IMR-90 (cell line): ENCODE measurements around the gene ROCK1. TPM values are rescaled to one million over a fixed set of nuclear protein-coding genes. Genes with fewer than 3 reads are reported as not detected.

Source experiments
- ATAC-seq: fragments of 200-7000 bp; cut with Tn5 transposase; 2 replicates; pipeline ENCODE4 v1.9.1; 2020; ENCODE audit warnings: low read depth, mild to moderate bottlenecking, moderate library complexity
- BruUV-seq: library from RNA; stranded (reverse); fragments of 400-500 nt; replicated peaks from 2 replicates; lab custom pipeline; 2021; lab: Mats Ljungman, UMichigan
- CTCF ChIA-PET: fragments of 300-600 bp; formaldehyde crosslinking; extraction: SDS; loops from one replicate; lab custom pipeline; 2021; ENCODE audit warnings: antibody characterized with exemption; lab: Yijun Ruan, JAX
- POLR2A ChIA-PET: fragments of 300-600 bp; sonication (Branson Sonifier 250); formaldehyde crosslinking; loops from one replicate; lab custom pipeline; 2022; ENCODE audit warnings: antibody characterized with exemption; ENCODE audit not compliant: unreplicated experiment; lab: Charles Lee
- DNase-seq: peaks from one replicate; pipeline ENCODE4 v3.0.0; 2013
- H2AFZ ChIP-seq: replicated peaks from 2 replicates; pipeline ENCODE3; 2013; ENCODE audit warnings: low read length, mild to moderate bottlenecking; ENCODE audit not compliant: poor library complexity
- H2AK5ac ChIP-seq: 2 replicates; pipeline ENCODE4 v1.6.1; 2013; ENCODE audit warnings: low read depth, low read length, inconsistent platforms
- H2AK9ac ChIP-seq: replicated peaks from 2 replicates; pipeline ENCODE3; 2013; ENCODE audit warnings: mild to moderate bottlenecking, low read depth, low read length, moderate library complexity; ENCODE audit not compliant: poor library complexity
- H2BK120ac ChIP-seq: 2 replicates; pipeline ENCODE4 v1.6.1; 2013; ENCODE audit warnings: low read depth, low read length, inconsistent platforms
- H2BK15ac ChIP-seq: 3 replicates; pipeline ENCODE4 v1.6.1; 2013; ENCODE audit warnings: low read depth, low read length, inconsistent platforms
- H2BK20ac ChIP-seq: 2 replicates; pipeline ENCODE4 v1.6.1; 2013; ENCODE audit warnings: low read depth, mild to moderate bottlenecking, inconsistent platforms, low read length, moderate library complexity
- H2BK5ac ChIP-seq: 2 replicates; pipeline ENCODE4 v1.6.1; 2013; ENCODE audit warnings: mild to moderate bottlenecking, low read depth, low read length, inconsistent platforms; ENCODE audit not compliant: poor library complexity, severe bottlenecking
- H3K14ac ChIP-seq: replicated peaks from 2 replicates; pipeline ENCODE4 v1.6.1; 2013; ENCODE audit warnings: low read depth, low read length, inconsistent platforms
- H3K18ac ChIP-seq: 2 replicates; pipeline ENCODE4 v1.6.1; 2013; ENCODE audit warnings: low read depth, low read length, control low read depth
- H3K23ac ChIP-seq: 2 replicates; pipeline ENCODE4 v1.6.1; 2013; ENCODE audit warnings: low read depth, low read length, inconsistent platforms
- H3K27ac ChIP-seq: 2 replicates; pipeline ENCODE4 v1.5.1; 2013; ENCODE audit warnings: mild to moderate bottlenecking, control low read depth, low read length; ENCODE audit not compliant: insufficient read depth
- H3K27me3 ChIP-seq: 2 replicates; pipeline ENCODE4 v1.6.1; 2013; ENCODE audit warnings: low read length; ENCODE audit not compliant: control insufficient read depth, insufficient read depth
- H3K36me3 ChIP-seq: 2 replicates; pipeline ENCODE4 v1.6.1; 2013; ENCODE audit warnings: low read length, mixed read lengths; ENCODE audit not compliant: control insufficient read depth, insufficient read depth
- H3K4ac ChIP-seq: 2 replicates; pipeline ENCODE4 v1.6.1; 2013; ENCODE audit warnings: low read depth, low read length, inconsistent platforms
- H3K4me1 ChIP-seq: 2 replicates; pipeline ENCODE4 v1.6.1; 2013; ENCODE audit warnings: low read length, mixed read lengths; ENCODE audit not compliant: control insufficient read depth, insufficient read depth
- H3K4me2 ChIP-seq: 2 replicates; pipeline ENCODE4 v1.6.1; 2013; ENCODE audit warnings: low read depth, mild to moderate bottlenecking, control low read depth, low read length, moderate library complexity
- H3K4me3 ChIP-seq: 2 replicates; pipeline ENCODE4 v1.5.1; 2013; ENCODE audit warnings: low read depth, mild to moderate bottlenecking, control low read depth, low read length, moderate library complexity; ENCODE audit not compliant: insufficient read depth
- H3K56ac ChIP-seq: 2 replicates; pipeline ENCODE4 v1.6.1; 2013; ENCODE audit warnings: low read length, inconsistent platforms; ENCODE audit not compliant: insufficient read depth; ENCODE audit errors: extremely low read depth
- H3K79me1 ChIP-seq, 2 experiments: 2 replicates each; pipeline ENCODE4 v1.6.1; 2013; ENCODE audit warnings: low read length in 2 of 2, inconsistent platforms in 1 of 2, low read depth in 1 of 2
- H3K9ac ChIP-seq: 2 replicates; pipeline ENCODE4 v1.6.1; 2013; ENCODE audit warnings: low read depth, low read length, control low read depth
- H3K9me1 ChIP-seq: 2 replicates; pipeline ENCODE4 v1.6.1; 2013; ENCODE audit warnings: low read length, inconsistent platforms; ENCODE audit not compliant: insufficient read depth
- H3K9me3 ChIP-seq: 2 replicates; pipeline ENCODE4 v1.6.1; 2013; ENCODE audit warnings: low read length; ENCODE audit not compliant: control insufficient read depth, insufficient read depth
- H4K20me1 ChIP-seq: 2 replicates; pipeline ENCODE4 v1.6.1; 2013; ENCODE audit warnings: low read length, inconsistent platforms; ENCODE audit not compliant: insufficient read depth
- H4K5ac ChIP-seq: 2 replicates; pipeline ENCODE4 v1.6.1; 2013; ENCODE audit warnings: mild to moderate bottlenecking, low read depth, low read length, control low read depth
- H4K8ac ChIP-seq, 2 experiments: 2 replicates each; pipeline ENCODE4 v1.6.1; 2013; ENCODE audit warnings: low read depth in 2 of 2, low read length in 2 of 2, control low read depth in 1 of 2, inconsistent platforms in 1 of 2
- H4K91ac ChIP-seq: 2 replicates; pipeline ENCODE4 v1.6.1; 2013; ENCODE audit warnings: low read depth, low read length, inconsistent platforms; ENCODE audit not compliant: insufficient read depth
- BHLHE40 ChIP-seq: fragments of 150-350 bp; IDR thresholded peaks from 2 replicates; pipeline ENCODE4 v1.6.1; 2016; ENCODE audit warnings: mild to moderate bottlenecking, low read depth, low read length
- CEBPB ChIP-seq: IDR thresholded peaks from 2 replicates; pipeline ENCODE4 v1.6.1; 2012; ENCODE audit warnings: low read depth, low read length, improper control_type of control experiment
- CHD1 ChIP-seq: IDR thresholded peaks from 2 replicates; pipeline ENCODE4 v1.6.1; 2012; ENCODE audit warnings: low read depth, low read length, improper control_type of control experiment
- FOS ChIP-seq: fragments of 150-350 bp; IDR thresholded peaks from 2 replicates; pipeline ENCODE4 v1.6.1; 2016; ENCODE audit warnings: low read depth, low read length
- MAFK ChIP-seq: IDR thresholded peaks from 2 replicates; pipeline ENCODE4 v1.6.1; 2012; ENCODE audit warnings: low read depth, low read length, improper control_type of control experiment
- MAZ ChIP-seq: IDR thresholded peaks from 2 replicates; pipeline ENCODE4 v1.6.1; 2012; ENCODE audit warnings: low read depth, mild to moderate bottlenecking, low read length, improper control_type of control experiment, moderate library complexity, borderline replicate concordance
- MXI1 ChIP-seq: IDR thresholded peaks from 2 replicates; pipeline ENCODE4 v1.6.1; 2012; ENCODE audit warnings: low read depth, mild to moderate bottlenecking, low read length, moderate library complexity, borderline replicate concordance
- NFE2L2 ChIP-seq: fragments of 150-350 bp; IDR thresholded peaks from 2 replicates; pipeline ENCODE4 v1.6.1; 2016; ENCODE audit warnings: low read depth, mild to moderate bottlenecking, low read length
- POLR2A ChIP-seq: IDR thresholded peaks from 2 replicates; pipeline ENCODE4 v1.6.1; 2012; ENCODE audit warnings: mild to moderate bottlenecking, low read depth, low read length
- RAD21 ChIP-seq: IDR thresholded peaks from 2 replicates; pipeline ENCODE4 v1.6.1; 2012; ENCODE audit warnings: low read length, improper control_type of control experiment
- RCOR1 ChIP-seq: IDR thresholded peaks from 2 replicates; pipeline ENCODE4 v1.6.1; 2012; ENCODE audit warnings: mild to moderate bottlenecking, low read length, improper control_type of control experiment; ENCODE audit not compliant: insufficient replicate concordance
- RFX5 ChIP-seq: IDR thresholded peaks from 2 replicates; pipeline ENCODE4 v1.8.0; 2012; ENCODE audit warnings: low read depth, mild to moderate bottlenecking, low read length, moderate library complexity
- dilution Hi-C: fragments of 300-500 bp; cut with HindIII; formaldehyde crosslinking; loops from one replicate; pipeline ENCODE4 v1.14.3; 2018; ENCODE audit warnings: low sequenced_read_pairs; ENCODE audit not compliant: unreplicated experiment
- in situ Hi-C: fragments of 300-500 bp; cut with MboI; formaldehyde crosslinking; loops from 3 replicates; pipeline ENCODE4 v1.14.3; 2019; ENCODE audit warnings: low sequenced_read_pairs, inconsistent platforms, mixed read lengths
- intact Hi-C: fragments of 100-400 bp; cut with micrococcal nuclease; formaldehyde crosslinking; loops from 2 replicates; pipeline ENCODE4 v1.10.0; 2022
- polyA plus RNA-seq, 3 experiments: library from polyadenylated mRNA; depleted of rRNA; stranded (reverse); fragments of >200 nt; gene quantifications; 2 replicates each; pipeline ENCODE4 v1.2.3, GENCODE V29; 2012; ENCODE audit warnings: low replicate concordance in 1 of 3
- total RNA-seq: library from RNA; depleted of rRNA; stranded (reverse); fragments of >200 nt; gene quantifications from 2 replicates; pipeline ENCODE4 v1.2.3, GENCODE V29; 2012
- TF ChIP-seq, protein P1 (sequence below): conservative IDR thresholded peaks from 2 replicates; pipeline ENCODE4 v1.5.1; 2012; ENCODE audit warnings: mild to moderate bottlenecking, low read depth, low read length, improper control_type of control experiment
- TF ChIP-seq, protein P2 (sequence below): fragments of 150-350 bp; IDR thresholded peaks from 2 replicates; pipeline ENCODE4 v1.6.1; 2016; ENCODE audit warnings: low read depth, mild to moderate bottlenecking, low read length, moderate library complexity, borderline replicate concordance
- TF ChIP-seq, protein P3 (sequence below): fragments of 150-350 bp; IDR thresholded peaks from 2 replicates; pipeline ENCODE4 v1.6.1; 2017; ENCODE audit warnings: mild to moderate bottlenecking, antibody characterized with exemption, low read length, low read depth

ROCK1 gene
- total and polyA plus RNA-seq, 2 of the 4 experiments (the other 2 are of a cell fraction): 9.9 to 17.0 TPM

DNA sequence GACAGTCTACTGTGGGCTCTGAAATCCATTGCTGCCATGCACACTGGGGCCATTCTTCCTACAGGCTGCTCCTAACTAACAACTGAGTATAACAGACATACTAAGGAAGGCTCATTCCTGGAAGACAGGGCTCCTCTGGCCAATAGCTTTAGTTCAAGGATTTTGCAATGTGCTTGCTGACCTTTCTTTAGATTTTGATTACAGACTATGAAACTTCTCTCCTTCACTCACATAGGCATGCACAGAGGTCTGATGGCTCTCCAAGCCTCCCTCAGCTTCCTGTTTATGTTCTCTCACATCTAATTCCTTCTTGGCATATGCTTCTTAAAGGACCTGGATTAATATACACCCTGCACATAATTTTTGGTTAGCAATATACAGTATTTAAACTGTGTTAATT lies 34.4 kb upstream of the ROCK1 start:
- H2BK5ac ChIP-seq: no peak overlapping the region
- H3K9me3 ChIP-seq: no peaks in the 10 kb centered on the region
- no TSS peak for BruUV-seq
- no peak overlapping the region for H3K4me2 ChIP-seq
- H2BK120ac ChIP-seq: no peak overlapping the region
- H2BK15ac ChIP-seq: no peak overlapping the region
- in situ Hi-C loops (no loop called here), dilution Hi-C loops (no loop called here), intact Hi-C loops (no loop called here)
- ATAC-seq (peak; percentile 68), DNase-seq (peak; percentile 11)
- no peak overlapping the region for H3K4me3 ChIP-seq
- H3K4ac ChIP-seq: no peak overlapping the region
- no peaks in the 10 kb centered on the region for H3K9me1 ChIP-seq
- H3K56ac ChIP-seq: no peak overlapping the region
- no peak overlapping the region for H3K18ac ChIP-seq
- H3K14ac ChIP-seq: peak overlapping the region; percentile 1; the same call in 1 of the 2 replicates
- H3K23ac ChIP-seq: no peak overlapping the region
- H4K5ac ChIP-seq: no peak overlapping the region
- no peak overlapping the region for H2AK5ac ChIP-seq
- no peaks in the 10 kb centered on the region for H3K79me1 ChIP-seq
- H3K36me3 ChIP-seq: no peaks in the 10 kb centered on the region
- H3K9ac ChIP-seq: no peak overlapping the region
- H3K27me3 ChIP-seq: no peaks in the 10 kb centered on the region
- no peak overlapping the region for H2BK20ac ChIP-seq
- H3K4me1 ChIP-seq: peaks cover 5% of the 10 kb centered on the region; the same call in 1 of the 2 replicates
- no peak overlapping the region for H2AFZ ChIP-seq
- no peaks in the 10 kb centered on the region for H4K20me1 ChIP-seq
- H4K8ac ChIP-seq: no peak overlapping the region
- H4K91ac ChIP-seq: no peak overlapping the region
- H2AK9ac ChIP-seq: no peak overlapping the region
- no peak overlapping the region for H3K27ac ChIP-seq
- POLR2A ChIA-PET: no interaction called here
- TF ChIP-seq POLR2A (no peak), FOS (no peak), MAFK (no peak), RFX5 (no peak), MXI1 (no peak), MAZ (no peak), RCOR1 (no peak), RAD21 (no peak), BHLHE40 (no peak), CHD1 (no peak), NFE2L2 (no peak), CEBPB (no peak)
- TF ChIP-seq, protein P1, sequence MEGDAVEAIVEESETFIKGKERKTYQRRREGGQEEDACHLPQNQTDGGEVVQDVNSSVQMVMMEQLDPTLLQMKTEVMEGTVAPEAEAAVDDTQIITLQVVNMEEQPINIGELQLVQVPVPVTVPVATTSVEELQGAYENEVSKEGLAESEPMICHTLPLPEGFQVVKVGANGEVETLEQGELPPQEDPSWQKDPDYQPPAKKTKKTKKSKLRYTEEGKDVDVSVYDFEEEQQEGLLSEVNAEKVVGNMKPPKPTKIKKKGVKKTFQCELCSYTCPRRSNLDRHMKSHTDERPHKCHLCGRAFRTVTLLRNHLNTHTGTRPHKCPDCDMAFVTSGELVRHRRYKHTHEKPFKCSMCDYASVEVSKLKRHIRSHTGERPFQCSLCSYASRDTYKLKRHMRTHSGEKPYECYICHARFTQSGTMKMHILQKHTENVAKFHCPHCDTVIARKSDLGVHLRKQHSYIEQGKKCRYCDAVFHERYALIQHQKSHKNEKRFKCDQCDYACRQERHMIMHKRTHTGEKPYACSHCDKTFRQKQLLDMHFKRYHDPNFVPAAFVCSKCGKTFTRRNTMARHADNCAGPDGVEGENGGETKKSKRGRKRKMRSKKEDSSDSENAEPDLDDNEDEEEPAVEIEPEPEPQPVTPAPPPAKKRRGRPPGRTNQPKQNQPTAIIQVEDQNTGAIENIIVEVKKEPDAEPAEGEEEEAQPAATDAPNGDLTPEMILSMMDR: no peak
- TF ChIP-seq, protein P2, sequence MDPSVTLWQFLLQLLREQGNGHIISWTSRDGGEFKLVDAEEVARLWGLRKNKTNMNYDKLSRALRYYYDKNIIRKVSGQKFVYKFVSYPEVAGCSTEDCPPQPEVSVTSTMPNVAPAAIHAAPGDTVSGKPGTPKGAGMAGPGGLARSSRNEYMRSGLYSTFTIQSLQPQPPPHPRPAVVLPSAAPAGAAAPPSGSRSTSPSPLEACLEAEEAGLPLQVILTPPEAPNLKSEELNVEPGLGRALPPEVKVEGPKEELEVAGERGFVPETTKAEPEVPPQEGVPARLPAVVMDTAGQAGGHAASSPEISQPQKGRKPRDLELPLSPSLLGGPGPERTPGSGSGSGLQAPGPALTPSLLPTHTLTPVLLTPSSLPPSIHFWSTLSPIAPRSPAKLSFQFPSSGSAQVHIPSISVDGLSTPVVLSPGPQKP: no peak
- TF ChIP-seq, protein P3, sequence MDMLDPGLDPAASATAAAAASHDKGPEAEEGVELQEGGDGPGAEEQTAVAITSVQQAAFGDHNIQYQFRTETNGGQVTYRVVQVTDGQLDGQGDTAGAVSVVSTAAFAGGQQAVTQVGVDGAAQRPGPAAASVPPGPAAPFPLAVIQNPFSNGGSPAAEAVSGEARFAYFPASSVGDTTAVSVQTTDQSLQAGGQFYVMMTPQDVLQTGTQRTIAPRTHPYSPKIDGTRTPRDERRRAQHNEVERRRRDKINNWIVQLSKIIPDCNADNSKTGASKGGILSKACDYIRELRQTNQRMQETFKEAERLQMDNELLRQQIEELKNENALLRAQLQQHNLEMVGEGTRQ: no peak
- CTCF ChIA-PET: no interaction called here
